GM21526 (cell line): Measurements from ENCODE around the gene COMTD1.
A peak's percentile ranks its signal among the peaks of the same experiment; 100 is the strongest.
"Not testable (repeated sequence)": the region's sequence is repeated elsewhere in the genome, so short reads cannot be mapped to it uniquely, and the experiment has no call there.

ENCODE experiments used
- ATAC-seq: cut with Tn5 transposase; IDR thresholded peaks from one replicate; pipeline ENCODE4 v1.9.1; 2021; ENCODE audit warnings: moderate library complexity; ENCODE audit not compliant: unreplicated experiment, low FRiP score

Gene COMTD1

GRCh38 chr10:75226095-75226494 lies 9.7 kb downstream of the COMTD1 start:
- no peak for ATAC-seq

DNA sequence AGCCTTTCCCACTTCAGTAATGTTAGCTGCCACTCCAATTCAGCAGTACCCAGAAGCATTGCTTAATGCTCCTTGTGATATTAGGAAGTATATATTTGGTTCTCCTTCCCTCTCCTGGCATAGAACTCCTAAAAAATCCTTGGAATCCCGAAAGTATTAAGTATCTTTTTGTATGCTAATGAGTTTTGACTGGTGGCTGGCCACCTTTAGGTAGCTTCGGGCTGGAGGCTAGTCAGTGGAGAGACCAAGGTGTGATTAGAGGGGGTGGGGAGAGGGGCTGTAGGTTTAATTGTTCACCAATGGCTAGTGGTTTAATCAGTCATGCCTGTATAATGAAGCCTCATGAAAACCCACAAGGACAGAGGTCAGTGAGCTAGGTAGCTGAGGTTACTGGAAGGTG lies 12.2 kb downstream of the COMTD1 start:
- ATAC-seq: no peak

DNA sequence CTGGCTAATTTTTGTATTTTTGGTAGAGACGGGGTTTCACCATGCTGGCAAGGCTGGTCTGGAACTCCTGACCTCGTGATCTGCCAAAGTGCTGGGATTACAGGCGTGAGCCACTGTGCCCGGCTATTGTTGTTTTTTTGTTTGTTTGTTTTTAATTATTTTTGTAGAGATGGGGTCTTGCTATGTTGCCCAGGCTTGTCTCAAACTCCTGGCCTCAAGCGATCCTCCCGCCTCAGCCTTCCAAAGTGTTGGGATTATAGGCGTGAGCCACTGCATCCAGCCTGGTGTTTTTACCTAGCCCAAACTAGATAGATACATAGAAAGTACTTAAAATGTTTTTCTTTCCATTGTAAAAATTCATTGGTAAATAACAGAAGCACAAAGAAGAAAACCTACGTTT lies 14.3 kb downstream of the COMTD1 start:
- not testable (repeated sequence) for ATAC-seq

- ATAC-seq: no peak
These were observed 15.5 kb downstream of the COMTD1 start for GRCh38 chr10:75220274-75220673.

DNA sequence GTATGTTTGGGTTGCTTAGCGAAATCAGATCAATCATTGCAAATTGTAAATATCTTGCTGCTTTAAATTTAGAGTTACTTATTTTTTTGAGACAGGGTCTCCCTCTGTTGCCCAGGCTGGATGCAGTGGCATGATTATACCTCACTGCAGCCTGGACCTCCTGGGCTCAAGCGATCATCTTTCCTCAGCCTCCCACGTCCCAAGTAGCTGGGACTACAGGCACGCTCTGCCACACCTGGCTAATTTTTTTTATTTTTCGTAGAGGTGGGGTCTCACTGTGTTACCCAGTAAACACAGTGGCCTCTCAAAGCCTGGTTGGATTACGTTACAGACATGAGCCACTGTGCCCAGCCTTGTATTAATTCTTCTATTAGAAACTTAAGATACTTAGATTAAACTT lies 23.4 kb downstream of the COMTD1 start:
- no peak for ATAC-seq

- ATAC-seq: no peak
These were observed 24.6 kb downstream of the COMTD1 start for GRCh38 chr10:75211007-75211691.

DNA sequence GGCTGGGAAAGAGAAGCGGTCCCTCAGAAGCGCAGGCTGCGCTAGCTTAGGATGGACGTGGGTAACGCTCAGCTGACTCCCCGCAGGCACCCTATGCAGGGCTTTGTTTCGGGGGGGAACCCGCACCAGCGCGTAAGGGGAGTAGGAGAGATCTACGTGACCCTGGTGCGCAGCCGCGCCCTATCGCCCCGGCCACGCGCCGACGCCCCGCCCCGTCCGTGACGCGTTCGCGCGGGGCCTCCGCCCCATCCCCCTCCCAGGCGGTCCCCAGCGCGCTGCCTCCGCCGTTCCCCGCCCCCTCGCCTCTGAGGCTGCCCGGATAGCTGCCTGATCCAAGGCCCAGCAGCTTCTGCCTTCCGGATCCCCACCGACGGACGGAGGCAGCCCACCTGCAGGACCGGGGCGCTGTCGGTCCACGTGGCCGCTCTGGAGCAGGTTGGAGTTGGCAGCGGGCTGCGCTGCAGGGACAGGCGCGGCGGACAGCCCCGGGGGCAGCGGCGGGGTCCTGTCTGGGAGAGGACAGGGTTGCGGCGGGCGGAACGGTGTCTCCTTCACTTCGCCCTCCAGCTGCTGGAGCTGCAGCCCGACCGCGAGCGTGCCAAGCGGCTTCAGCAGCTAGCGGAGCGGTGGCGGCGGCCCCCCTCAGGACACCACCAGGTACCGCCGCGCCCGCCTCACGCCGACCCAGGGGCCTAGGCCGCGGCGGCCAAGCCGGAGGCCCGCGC lies 25.3 kb downstream of the COMTD1 start, which contains the start of gene VDAC2:
Gene VDAC2, plus strand, starts transcription at position 515 of the 725 bp plus-strand sequence. CDS start 363 bp downstream, outside the sequence.
- ATAC-seq: peak; percentile 78

DNA sequence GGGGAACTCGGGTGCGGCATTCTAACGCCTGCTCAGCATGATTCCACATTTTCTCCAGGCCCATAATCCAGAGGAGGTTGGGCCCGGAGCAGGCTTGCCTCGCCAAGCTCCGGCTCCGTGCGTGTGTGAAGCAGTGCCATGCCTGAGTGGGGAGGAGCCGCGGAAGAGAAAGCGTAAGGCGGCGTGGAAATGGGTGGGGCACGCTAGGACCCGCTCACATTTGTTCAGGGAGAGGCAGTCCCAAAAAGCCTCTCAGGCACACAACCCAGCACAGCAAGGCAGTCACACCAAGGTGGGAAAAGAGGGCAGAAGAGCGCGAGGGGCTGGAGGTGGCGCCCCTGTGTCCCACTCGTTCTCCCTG lies 25.9 kb downstream of the COMTD1 start:
- ATAC-seq: peak; percentile 58

DNA sequence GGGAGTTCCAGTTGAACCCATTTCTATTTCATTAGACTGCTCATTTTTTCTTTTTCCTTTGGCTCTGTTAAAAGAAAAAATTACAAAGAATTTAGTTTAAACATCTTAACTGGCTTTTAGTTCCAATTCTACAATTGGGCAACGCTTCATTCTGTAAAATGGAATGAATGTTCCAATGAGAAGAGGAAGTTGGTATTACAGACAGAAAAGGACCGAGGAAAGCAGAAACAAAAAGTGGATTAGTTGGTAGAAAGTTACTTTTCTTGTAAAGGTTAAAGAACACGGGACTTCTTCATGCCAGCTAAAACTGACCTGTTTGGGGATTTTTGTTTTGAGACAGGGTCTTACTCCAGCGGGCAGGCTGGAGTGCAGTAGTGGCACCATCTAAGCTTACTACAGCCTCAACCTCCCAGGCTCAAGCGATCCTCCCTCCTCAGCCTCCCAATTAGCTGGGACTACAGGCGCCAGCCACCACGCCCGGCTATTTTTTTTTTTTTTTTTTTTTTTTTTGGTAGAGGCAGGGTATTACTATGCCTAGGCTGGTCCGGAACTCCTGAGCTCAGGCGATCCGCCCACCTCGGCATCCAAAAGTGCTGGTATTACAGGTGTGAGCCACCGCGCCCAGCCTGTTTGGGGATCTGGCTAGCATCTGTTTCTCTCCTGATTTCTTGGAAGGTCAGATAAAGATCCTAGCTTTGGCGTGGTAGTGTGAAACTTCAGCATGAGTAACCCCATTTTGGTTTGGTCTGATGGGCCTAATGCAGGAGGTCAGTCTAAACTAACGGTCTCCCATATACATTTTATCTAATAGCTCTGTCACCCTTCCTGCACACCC lies 26.5 kb downstream of the COMTD1 start:
- no peak for ATAC-seq

GRCh38 chr10:75208181-75208580 lies 27.6 kb downstream of the COMTD1 start:
- ATAC-seq: no peak

DNA sequence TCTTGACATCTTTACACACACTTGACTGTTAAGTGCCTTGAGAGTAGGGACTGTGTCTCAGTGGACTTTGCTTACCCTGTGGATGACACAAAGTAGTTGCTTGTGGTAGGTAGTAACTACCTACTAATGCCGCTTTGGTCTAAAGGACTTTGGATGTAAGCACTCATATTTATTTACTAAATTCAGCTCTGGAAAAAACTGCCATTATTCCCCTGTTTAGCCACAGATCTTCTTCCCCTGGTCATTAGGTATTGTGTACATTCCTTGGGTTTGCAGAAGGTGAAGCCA lies 28.0 kb downstream of the COMTD1 start:
- ATAC-seq: no peak

GRCh38 chr10:75207079-75207856 lies 28.5 kb downstream of the COMTD1 start:
- ATAC-seq: no peak

- ATAC-seq: not testable (repeated sequence)
These were observed 29.1 kb downstream of the COMTD1 start for GRCh38 chr10:75206638-75207037.

- ATAC-seq: no peak
These were observed 29.8 kb downstream of the COMTD1 start for GRCh38 chr10:75205908-75206307.

- no peak for ATAC-seq
These were observed 32.0 kb downstream of the COMTD1 start for GRCh38 chr10:75203724-75204123.

- not testable (repeated sequence) for ATAC-seq
These were observed 32.6 kb downstream of the COMTD1 start for GRCh38 chr10:75203046-75203620.

DNA sequence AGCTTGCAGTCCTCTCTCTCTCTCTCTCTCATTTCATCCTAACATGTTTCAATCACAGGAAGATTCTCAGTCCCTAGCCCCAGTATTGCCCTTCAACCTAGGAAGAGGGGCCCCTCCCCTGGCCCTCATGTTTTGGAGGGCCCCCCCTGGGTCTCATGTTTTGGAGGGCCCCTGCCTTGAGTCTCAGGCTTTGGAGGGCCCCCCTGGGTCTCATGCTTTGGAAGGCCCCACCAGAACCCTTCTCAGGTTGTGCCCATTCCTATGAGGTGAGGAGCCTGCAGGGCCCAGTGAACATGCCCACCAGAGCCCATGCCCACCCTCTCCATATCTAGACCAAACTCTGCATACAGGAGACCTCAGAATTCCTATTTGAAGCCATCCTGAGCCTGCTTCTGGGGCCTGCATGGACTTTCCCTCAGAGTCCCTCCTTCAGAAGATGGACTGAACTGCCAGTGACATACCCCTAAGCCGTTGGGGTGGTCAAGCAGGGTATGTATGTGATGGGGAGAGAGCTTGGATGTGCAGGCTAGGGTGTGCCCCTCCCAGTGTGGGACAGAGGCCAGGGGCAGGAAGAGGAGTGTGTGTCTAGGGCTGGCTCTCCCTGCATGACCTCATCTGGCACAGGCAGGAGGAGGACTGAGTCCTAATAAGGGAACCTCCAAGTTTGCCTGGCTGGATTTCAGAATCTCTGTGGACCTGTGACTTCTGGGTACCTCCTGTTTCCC lies 33.3 kb downstream of the COMTD1 start:
- ATAC-seq: no peak

DNA sequence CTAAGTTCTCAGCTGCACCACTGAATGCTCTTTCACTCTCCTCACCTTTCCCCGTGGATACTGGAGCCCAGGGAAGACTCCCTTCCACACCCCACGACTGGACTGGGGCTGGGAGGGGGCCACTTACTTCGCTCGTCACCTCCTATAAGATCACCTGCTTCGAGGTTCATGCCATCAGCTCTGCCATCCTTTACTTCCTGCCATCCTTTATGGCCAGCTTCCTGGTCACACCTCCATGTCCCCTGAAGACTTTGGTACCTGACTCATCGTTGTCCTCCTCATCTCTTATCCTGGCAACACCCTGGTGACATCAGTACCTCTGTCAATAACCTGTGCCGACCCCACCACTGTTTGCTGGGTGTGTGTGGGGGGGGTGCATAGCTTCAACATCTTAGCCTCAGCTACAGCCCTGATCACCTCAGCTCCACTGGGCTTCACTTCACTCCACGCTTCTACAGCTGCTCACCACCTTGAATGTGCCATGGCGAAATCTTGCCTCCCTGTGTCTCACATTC lies 33.9 kb downstream of the COMTD1 start:
- no peak for ATAC-seq

- ATAC-seq: not testable (repeated sequence)
These were observed 35.8 kb downstream of the COMTD1 start for GRCh38 chr10:75199949-75200348.
